ENCODE measurements around the gene TMEM11.

The TMEM11 gene

GRCh38 chr17:21152731-21153130 is 61.2 kb downstream of the TMEM11 start:
- H3K9me3 ChIP-seq (ENCODE audit: control insufficient read depth, insufficient read depth, low read length): no peaks in the 10 kb centered on the region; the same call in 1 of the 2 replicates
- H3K4me2 ChIP-seq (ENCODE audit: low read length): no peak overlapping the region
- H4K20me1 ChIP-seq (ENCODE audit: control insufficient read depth, insufficient read depth, low read depth, low read length): no peaks in the 10 kb centered on the region
- no peak overlapping the region for H3K27ac ChIP-seq (ENCODE audit: low read depth, low read length)
- TF ChIP-seq CTCF (IDR thresholded peaks at IDR 0.05; ENCODE audit: low read depth, low read length, poor library complexity, severe bottlenecking): no peak
- no peak for TF ChIP-seq EZH2phosphoT487 (IDR thresholded peaks at IDR 0.05; ENCODE audit: borderline replicate concordance, low read length)
- H3K4me1 ChIP-seq (ENCODE audit: control insufficient read depth, low read length): peaks cover 14% of the 10 kb centered on the region
- no peaks in the 10 kb centered on the region for H3K36me3 ChIP-seq (ENCODE audit: control insufficient read depth, low read length)
- H3K4me3 ChIP-seq (ENCODE audit: low read length): no peak overlapping the region
- H3K9me2 ChIP-seq (replicated peaks; ENCODE audit: control insufficient read depth, low read length): no peaks in the 10 kb centered on the region
- no peaks in the 10 kb centered on the region for H3K27me3 ChIP-seq (ENCODE audit: control insufficient read depth, low read length)
- H3K79me2 ChIP-seq (ENCODE audit: control insufficient read depth, low read length): no peaks in the 10 kb centered on the region
- H3F3A ChIP-seq (ENCODE audit: control insufficient read depth, insufficient read depth): no peaks in the 10 kb centered on the region

- Histone ChIP-seq H3K4me1 (ENCODE audit: control insufficient read depth, low read length) (peaks cover 9% of the 10 kb centered on the region), H4K20me1 (ENCODE audit: control insufficient read depth, insufficient read depth, low read depth, low read length) (no peaks in the 10 kb centered on the region), H3K4me3 (ENCODE audit: low read length) (no peak overlapping the region), H3K79me2 (ENCODE audit: control insufficient read depth, low read length) (no peaks in the 10 kb centered on the region), H3K9me2 (replicated peaks; ENCODE audit: control insufficient read depth, low read length) (no peaks in the 10 kb centered on the region), H3K36me3 (ENCODE audit: control insufficient read depth, low read length) (no peaks in the 10 kb centered on the region), H3K27me3 (ENCODE audit: control insufficient read depth, low read length) (no peaks in the 10 kb centered on the region), H3K9me3 (ENCODE audit: control insufficient read depth, insufficient read depth, low read length) (no peaks in the 10 kb centered on the region; the same call in 1 of the 2 replicates), H3F3A (ENCODE audit: control insufficient read depth, insufficient read depth) (no peaks in the 10 kb centered on the region), H3K27ac (ENCODE audit: low read depth, low read length) (no peak overlapping the region), H3K4me2 (ENCODE audit: low read length) (no peak overlapping the region)
- TF ChIP-seq EZH2phosphoT487 (IDR thresholded peaks at IDR 0.05; ENCODE audit: borderline replicate concordance, low read length): no peak
- no peak for TF ChIP-seq CTCF (IDR thresholded peaks at IDR 0.05; ENCODE audit: low read depth, low read length, poor library complexity, severe bottlenecking)
Measured at GRCh38 chr17:21149621-21150020, 64.3 kb downstream of the TMEM11 start.
